Left colon (tissue), 2 donors: ENCODE data around the gene TBC1D3G. TPM values are rescaled to one million over a fixed set of nuclear protein-coding genes. Genes with fewer than 3 reads are reported as not detected.
A peak's percentile ranks its signal among the peaks of the same experiment; 100 is the strongest.
"Not testable (repeated sequence)": the region's sequence is repeated elsewhere in the genome, so short reads cannot be mapped to it uniquely, and the experiment has no call there.

Source experiments
- ATAC-seq: fragments of 200-7000 bp; cut with Tn5 transposase; one replicate; pipeline ENCODE4 v1.9.1; 2020; ENCODE audit warnings: mild to moderate bottlenecking, moderate library complexity
- DNase-seq, 2 donors: peaks; one replicate each; pipeline ENCODE4 v3.0.0-alpha.2; 2020
- intact Hi-C, 2 donors: fragments of 100-400 bp; cut with DNase I in 1 of 2; cut with micrococcal nuclease in 1 of 2; formaldehyde crosslinking; loops; one replicate each; pipeline versions ENCODE4 v1.11.2 to v1.14.0; 2022; cut with DNase I, micrococcal nuclease
- long read RNA-seq: library from polyadenylated mRNA; unstranded; transcript quantifications from one replicate; pipeline ENCODE4 v2.0.0, GENCODE V29; 2021
- total RNA-seq, 2 donors: library from RNA; stranded (reverse); fragmentation: NEBNext Ultra II Directional; extraction: Animal tissue kit (Norgen Biotek cat#: 25700); gene quantifications; one replicate each; pipeline ENCODE4 v1.2.1, GENCODE V29; 2021
- donor health status: DM: no; HTN: no; CAD: no.
- donor health status: DM: yes; HTN: yes; CAD: no.

TBC1D3G gene
- total RNA-seq = not detected
- long read RNA-seq = 0 reads

DNA sequence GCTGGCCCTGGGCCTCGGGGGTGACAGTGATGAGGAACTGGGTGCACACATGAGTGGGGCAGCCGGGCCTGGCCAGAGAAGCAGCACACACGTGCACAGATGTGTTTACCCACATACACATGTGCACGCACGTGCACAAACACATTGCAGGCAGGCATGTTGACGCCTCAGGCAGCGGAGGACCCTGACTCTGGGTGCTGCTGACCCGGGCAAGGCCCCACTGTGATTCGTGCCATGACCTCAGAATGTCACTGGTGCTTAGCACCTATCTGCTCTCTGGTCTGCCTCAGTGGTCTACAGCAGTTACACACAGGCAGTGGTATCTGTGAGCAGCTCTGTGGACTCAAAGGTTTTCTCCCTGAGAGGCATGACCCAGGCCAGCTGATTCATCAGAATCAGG lies at the start of gene TBC1D3G:
Gene TBC1D3G (plus strand): TSS at position 301 of the 400 bp plus-strand sequence. CDS start 1,528 bp downstream, outside the sequence.
- ATAC-seq, DNase-seq, intact Hi-C loops: not testable (repeated sequence)

DNA sequence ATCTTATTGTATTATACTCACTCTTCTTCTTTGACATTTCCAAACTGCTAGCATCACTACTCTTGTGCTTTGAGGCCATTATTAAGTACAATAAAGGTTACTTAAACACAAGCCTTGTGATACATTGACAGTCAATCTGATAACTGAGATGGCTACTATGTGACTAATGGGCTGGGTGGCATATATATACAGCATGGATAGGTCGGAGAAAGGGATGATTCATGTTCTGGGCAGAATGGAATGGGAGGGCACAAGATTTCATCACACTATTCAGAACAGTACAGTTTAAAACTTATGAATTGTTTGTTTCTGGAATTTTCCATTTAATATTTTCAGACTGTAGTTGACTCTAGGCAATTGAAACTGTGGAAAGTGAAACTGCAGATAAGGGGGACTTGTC lies 40.4 kb upstream of the TBC1D3G start:
- intact Hi-C loops, DNase-seq, ATAC-seq: not testable (repeated sequence)

DNA sequence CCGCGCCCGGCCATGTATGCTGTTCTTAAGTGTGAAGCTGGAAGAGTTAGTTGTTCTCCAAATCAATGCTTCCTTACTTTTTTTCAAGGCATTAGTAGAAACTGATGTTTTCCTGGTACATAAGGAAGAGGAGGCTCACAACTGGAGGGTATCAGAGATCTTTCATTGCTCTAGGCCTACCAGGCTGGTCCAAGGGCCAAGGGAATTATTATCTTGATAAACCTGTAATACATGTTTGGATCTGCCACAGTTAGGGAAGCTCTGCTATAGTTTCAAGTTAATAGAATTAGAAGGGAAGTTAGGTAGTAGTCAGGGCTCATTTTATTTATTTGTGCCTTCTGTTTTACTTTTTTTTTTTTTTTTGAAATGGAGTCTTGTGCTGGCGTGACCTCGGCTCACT lies 39.5 kb upstream of the TBC1D3G start:
- intact Hi-C loops, DNase-seq: not testable (repeated sequence)
- peak; percentile 37 for ATAC-seq

DNA sequence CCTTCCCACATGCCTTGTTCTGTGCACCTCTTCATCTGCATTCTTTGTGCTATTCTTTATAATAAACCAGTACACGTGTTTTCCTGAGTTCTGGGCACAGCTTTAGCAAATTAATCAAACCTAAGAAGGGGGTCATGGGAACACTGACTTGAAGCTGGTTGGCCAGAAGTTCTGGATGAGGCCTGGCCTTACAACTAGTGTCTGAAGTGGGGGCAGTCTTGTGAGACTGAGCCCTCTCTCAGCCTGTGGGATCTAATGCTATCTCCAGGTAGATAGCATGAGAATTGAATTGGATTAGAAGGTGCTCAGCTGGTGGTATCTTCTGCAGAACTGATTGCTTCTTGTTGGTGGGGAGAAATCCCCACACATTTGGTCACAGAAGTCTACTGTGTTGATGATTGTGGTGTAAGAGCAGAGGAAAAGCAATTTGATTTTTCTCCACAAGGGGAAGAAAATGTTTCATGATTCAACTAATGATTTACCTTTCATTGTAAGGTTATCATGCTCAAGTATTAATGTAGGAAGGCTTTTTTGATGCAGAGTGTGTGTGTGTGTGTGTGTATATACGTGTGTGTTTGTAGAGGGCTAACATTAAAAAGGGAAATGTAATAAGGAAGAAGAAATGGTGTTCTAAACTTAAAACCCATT lies 33.6 kb upstream of the TBC1D3G start:
- DNase-seq, intact Hi-C loops, ATAC-seq: not testable (repeated sequence)

DNA sequence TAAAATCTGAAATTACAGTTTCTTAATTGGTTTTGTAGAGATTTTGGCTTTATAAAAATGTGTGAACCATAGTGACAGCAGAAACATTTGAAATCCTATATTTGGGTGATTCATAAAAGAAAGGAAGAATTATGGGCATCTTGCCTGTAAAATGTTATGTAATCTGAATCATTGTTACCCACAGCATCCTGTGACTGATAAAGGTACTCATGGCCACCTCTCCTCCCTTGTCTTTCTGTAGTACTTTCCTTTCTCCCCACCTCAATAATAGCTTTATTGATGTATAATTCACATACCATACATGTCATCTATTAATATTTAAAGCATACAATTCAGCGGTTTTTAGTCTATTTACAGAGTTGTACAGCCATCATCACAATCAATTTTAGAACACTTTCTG lies 28.5 kb upstream of the TBC1D3G start:
- DNase-seq, ATAC-seq, intact Hi-C loops: not testable (repeated sequence)

DNA sequence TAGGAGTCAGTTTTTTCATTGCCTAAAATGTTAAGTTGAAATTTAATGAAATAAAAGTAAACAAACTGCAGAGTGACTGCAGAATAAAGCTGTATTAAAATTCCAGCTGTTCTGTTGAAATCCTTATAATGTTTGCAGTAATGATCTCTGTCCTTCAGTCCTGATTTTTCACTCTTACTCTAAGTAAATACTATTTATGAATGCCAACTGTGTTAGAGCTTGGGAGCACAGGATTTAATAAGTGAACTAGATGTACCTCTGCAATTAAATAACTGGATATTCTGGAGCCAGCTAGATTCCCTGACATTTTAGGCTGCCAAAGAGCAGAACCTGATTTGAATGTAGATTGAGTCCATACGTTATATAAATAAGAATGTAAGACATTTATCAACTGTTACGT lies 7.9 kb upstream of the TBC1D3G start:
- DNase-seq, ATAC-seq, intact Hi-C loops: not testable (repeated sequence)

DNA sequence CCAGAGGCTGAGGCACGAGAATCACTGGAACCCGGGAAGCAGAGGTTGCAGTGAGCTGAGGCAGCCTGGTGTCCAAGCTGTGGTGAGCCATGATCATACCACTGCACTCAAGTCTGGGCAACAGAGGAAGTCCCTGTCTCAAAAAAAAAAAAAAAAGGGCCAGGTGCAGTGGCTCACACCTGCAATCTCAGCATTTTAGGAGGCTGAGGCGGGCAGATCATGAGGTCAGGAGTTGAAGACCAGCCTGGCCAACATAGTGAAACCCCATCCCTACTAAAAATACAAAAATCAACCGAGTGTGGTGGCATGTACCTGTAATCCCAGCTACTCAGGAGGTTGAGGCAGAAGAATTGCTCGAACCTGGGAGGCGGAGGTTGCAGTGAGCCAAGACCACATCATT lies 38.8 kb downstream of the TBC1D3G start:
- ATAC-seq, intact Hi-C loops, DNase-seq: not testable (repeated sequence)

DNA sequence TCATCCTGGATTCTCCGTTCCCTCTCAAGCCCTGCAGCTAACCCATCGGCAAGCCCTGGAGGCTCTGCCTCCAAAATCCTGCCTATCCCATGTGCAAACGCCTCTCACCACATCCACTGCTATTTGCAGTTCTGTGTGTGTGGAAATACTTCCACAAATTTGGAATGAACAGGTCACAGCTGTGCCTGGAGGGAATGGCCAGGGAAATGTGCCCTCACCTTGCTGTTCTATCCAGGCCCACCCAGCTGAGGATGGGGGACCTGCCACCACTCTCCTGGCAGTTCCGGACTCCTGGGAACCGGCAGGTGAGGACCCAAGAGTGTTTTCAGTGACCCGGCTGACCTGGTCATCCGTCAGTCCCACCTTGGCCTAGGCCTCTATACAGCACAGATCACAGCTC lies 52.3 kb downstream of the TBC1D3G start:
- intact Hi-C loops, ATAC-seq, DNase-seq: not testable (repeated sequence)

Other genes with a start within 250 kb of the TBC1D3G start
- 1 to 10 TPM; 2.0 to 4.2 TPM for gene CCL3, start 233.7 kb upstream of the TBC1D3G start, total RNA-seq
- gene CCL4, start 220.1 kb upstream of the TBC1D3G start, total RNA-seq = 1 to 10 TPM; 2.2 to 4.5 TPM
- gene TBC1D3B, start 147.2 kb upstream of the TBC1D3G start, total RNA-seq = 1 to 10 TPM; 7.4 to 8.9 TPM
- under 1 TPM in 1 of 2 donors, not detected in 1; 0.64 TPM for gene CCL3L1, start 127.1 kb upstream of the TBC1D3G start, total RNA-seq
- 1 to 10 TPM in 1 of 2 donors, not detected in 1; 3.0 TPM for gene CCL4L2, start 112.8 kb upstream of the TBC1D3G start, total RNA-seq
- gene TBC1D3I, start 59.3 kb upstream of the TBC1D3G start, total RNA-seq = under 1 TPM; 0.22 to 0.70 TPM
- gene TBC1D3H, start 64.6 kb downstream of the TBC1D3G start, total RNA-seq = not detected
- gene ZNHIT3, start 162.8 kb downstream of the TBC1D3G start, total RNA-seq = 10 to 100 TPM; 23.8 to 25.7 TPM
- gene MYO19, start 211.0 kb downstream of the TBC1D3G start, total RNA-seq = 10 to 100 TPM; 68.4 to 99.3 TPM
- 1 to 10 TPM; 6.0 to 9.3 TPM for gene PIGW, start 211.1 kb downstream of the TBC1D3G start, total RNA-seq
- 10 to 100 TPM; 76.4 to 86.7 TPM for gene GGNBP2, start 221.0 kb downstream of the TBC1D3G start, total RNA-seq